K562 (cell line): ENCODE results near the gene NFKBIA. TPM values are rescaled to one million over a fixed set of nuclear protein-coding genes. Genes with fewer than 3 reads are reported as not detected.
A peak's percentile ranks its signal among the peaks of the same experiment; 100 is the strongest.

Experiments
- ATAC-seq: fragments of 200-7000 bp; cut with Tn5 transposase; 3 replicates; pipeline ENCODE4 v1.9.1; 2020; ENCODE audit warnings: moderate library complexity
- BruUV-seq: library from RNA; stranded (reverse); fragments of 400-500 nt; replicated peaks from 2 replicates; lab custom pipeline; 2021; lab: Mats Ljungman, UMichigan
- CTCF ChIA-PET: fragments of 300-600 bp; formaldehyde crosslinking; extraction: SDS; loops from one replicate; lab custom pipeline; 2021; ENCODE audit warnings: low intra/inter-chr PET ratio; lab: Yijun Ruan, JAX
- POLR2A ChIA-PET: fragments of 300-600, 350-650 bp; sonication (Branson Sonifier 250); formaldehyde crosslinking; extraction: SDS; loops from one replicate; lab custom pipeline; 2021; ENCODE audit warnings: antibody characterized with exemption, inconsistent platforms; lab: Yijun Ruan, JAX
- DNase-seq, 4 experiments: peaks; one replicate each; pipeline versions ENCODE4 v3.0.0 to v3.0.0-alpha.2; 2011 to 2018; ENCODE audit warnings: low spot score in 3 of 4, mixed read lengths in 3 of 4; ENCODE audit errors: extremely low read depth in 1 of 4
- FAIRE-seq: peaks from 2 replicates; lab custom pipeline; 2011; peaks lifted over from hg19 to GRCh38; lab: Jason Lieb, UNC
- H2AFZ ChIP-seq: 2 replicates; pipeline ENCODE4 v1.6.0; 2011; ENCODE audit warnings: low read depth, low read length, control low read depth, inconsistent platforms
- H3K27ac ChIP-seq: fragments of 200-600 bp; 3 replicates; pipeline ENCODE4 v1.8.0; 2011; ENCODE audit warnings: low read depth, mild to moderate bottlenecking, control low read depth, inconsistent platforms, low read length, moderate library complexity, mixed read lengths; ENCODE audit errors: extremely low read depth
- H3K27me3 ChIP-seq, 2 experiments: fragments of 300-600 bp in 1 of 2; 2 replicates in 1 of 2; 3 replicates in 1 of 2; pipeline versions ENCODE4 v1.6.0 to v1.8.0; 2011; ENCODE audit warnings: inconsistent platforms in 2 of 2, low read length in 2 of 2, mild to moderate bottlenecking in 1 of 2, mixed read lengths in 1 of 2, moderate library complexity in 1 of 2; ENCODE audit not compliant: control insufficient read depth in 2 of 2, insufficient read depth in 2 of 2
- H3K36me3 ChIP-seq: fragments of 300-600 bp; 3 replicates; pipeline ENCODE4 v1.8.0; 2011; ENCODE audit warnings: mild to moderate bottlenecking, low read length, inconsistent platforms; ENCODE audit not compliant: control insufficient read depth, insufficient read depth
- H3K4me1 ChIP-seq, 2 experiments: fragments of 200-600 bp in 1 of 2; replicated peaks in 1 of 2; 2 replicates in 1 of 2; 3 replicates in 1 of 2; pipeline versions ENCODE4 v1.5.1 to v1.8.0; 2011; ENCODE audit warnings: inconsistent platforms in 2 of 2, low read length in 2 of 2, mild to moderate bottlenecking in 1 of 2, mixed read lengths in 1 of 2, moderate library complexity in 1 of 2; ENCODE audit not compliant: control insufficient read depth in 2 of 2, insufficient read depth in 2 of 2
- H3K4me2 ChIP-seq: 2 replicates; pipeline ENCODE4 v1.6.1; 2011; ENCODE audit warnings: low read length, control low read depth, inconsistent platforms, mixed read lengths; ENCODE audit not compliant: insufficient read depth
- H3K4me3 ChIP-seq: fragments of 200-600 bp; sonication (generic), shearing (Covaris generic); 2 replicates; pipeline ENCODE4 v1.5.1; 2016; ENCODE audit warnings: control low read depth, inconsistent platforms
- H3K79me2 ChIP-seq: fragments of 200-600 bp; 3 replicates; pipeline ENCODE4 v1.8.0; 2011; ENCODE audit warnings: low read length, inconsistent platforms; ENCODE audit not compliant: control insufficient read depth, insufficient read depth
- H3K9ac ChIP-seq, 2 experiments: 2 replicates each; pipeline versions ENCODE4 v1.6.0 to v1.6.1; 2011; ENCODE audit warnings: low read depth in 2 of 2, low read length in 2 of 2, control low read depth in 1 of 2, inconsistent platforms in 1 of 2, mild to moderate bottlenecking in 1 of 2, mixed read lengths in 1 of 2; ENCODE audit not compliant: insufficient read depth in 1 of 2
- H3K9me1 ChIP-seq: one replicate; pipeline ENCODE4 v1.6.0; 2011; ENCODE audit warnings: inconsistent platforms, mild to moderate bottlenecking, low read length, moderate library complexity; ENCODE audit not compliant: control insufficient read depth, insufficient read depth
- H3K9me3 ChIP-seq: replicated peaks from 2 replicates; pipeline ENCODE4 v1.5.1; 2011; ENCODE audit warnings: low read depth, low read length, inconsistent platforms; ENCODE audit not compliant: control insufficient read depth, insufficient read depth
- H4K20me1 ChIP-seq: replicated peaks from 2 replicates; pipeline ENCODE4 v1.6.1; 2011; ENCODE audit warnings: low read length, inconsistent platforms, mixed read lengths; ENCODE audit not compliant: control insufficient read depth, insufficient read depth
- ESRRA ChIP-seq: fragments of 450-650 bp; IDR thresholded peaks from 2 replicates; pipeline ENCODE4 v1.6.1; 2014; ENCODE audit warnings: low read depth, mild to moderate bottlenecking, moderate library complexity, borderline replicate concordance
- VEZF1 ChIP-seq: fragments of 200-800 bp; sonication (Bioruptor generic); IDR thresholded peaks from 2 replicates; pipeline ENCODE4 v1.6.1; 2017; ENCODE audit warnings: missing genetic modification characterization, missing compliant biosample characterization
- ZNF668 ChIP-seq: fragments of 250-450 bp; sonication (Bioruptor Pico); IDR thresholded peaks from 2 replicates; pipeline ENCODE4 v1.8.0; 2022; ENCODE audit warnings: mild to moderate bottlenecking, inconsistent platforms
- WGBS: fragments of 100-300 bp; shearing (Covaris generic); methylation state at CpG from one replicate; pipeline ENCODE4 v1.1.6; 2016; ENCODE audit warnings: low coverage, mixed read lengths; ENCODE audit not compliant: insufficient coverage; ENCODE audit errors: missing lambda C conversion rate; 5-methylcytosine and 5-hydroxymethylcytosine counted together
- in situ Hi-C: fragments of 300-500 bp; cut with MboI; formaldehyde crosslinking; loops from 4 replicates; pipeline ENCODE4 v1.15.0; 2018; ENCODE audit warnings: inconsistent platforms, mixed read lengths
- intact Hi-C: fragments of 100-400 bp; cut with micrococcal nuclease; formaldehyde crosslinking; loops from 2 replicates; pipeline ENCODE4 v1.14.2; 2022
- polyA plus RNA-seq, 8 experiments: library from polyadenylated mRNA; depleted of rRNA in 4 of 8; stranded (reverse) in 5 of 8; unstranded in 3 of 8; fragments of >200 nt; fragmentation: Nextera tagmentation in 2 of 8; fragmentation: Illumina TruSeq in 1 of 8; extraction: Ambion mirVana in 2 of 8; extraction: Trizol in 1 of 8; gene quantifications; 2 replicates each; pipeline versions ENCODE4 v1.2.1 to v1.2.3, GENCODE V29; 2011 to 2014; ENCODE audit warnings: inconsistent platforms in 1 of 8, missing spikeins in 1 of 8
- total RNA-seq, 7 experiments: library from RNA; depleted of rRNA in 6 of 7; stranded (reverse); fragments of >200 nt in 6 of 7; fragmentation: Illumina TruSeq in 2 of 7; extraction: Trizol in 2 of 7; gene quantifications; 2 replicates each; pipeline versions ENCODE4 v1.2.1 to v1.2.3, GENCODE V29; 2011 to 2021; ENCODE audit warnings: low replicate concordance in 1 of 7

The NFKBIA gene
- total and polyA plus RNA-seq, 9 of the 15 experiments (the other 6 are each of a cell fraction or from before 2014, with no cell fraction given): 6.9 to 31.8 (median 18.2) TPM

- Histone ChIP-seq H3K27ac (no peak overlapping the region), H3K36me3 (no peaks in the 10 kb centered on the region), H3K9me3 (no peaks in the 10 kb centered on the region), H3K4me1 (peaks cover 0 to 4% of the 10 kb centered on the region in 2 experiments; a peak in 3 of 5 replicates), H3K27me3 (no peaks in the 10 kb centered on the region), H3K9ac (no peak overlapping the region), H3K79me2 (no peaks in the 10 kb centered on the region), H4K20me1 (no peaks in the 10 kb centered on the region), H3K4me3 (no peak overlapping the region), H2AFZ (no peak overlapping the region), H3K9me1 (no peaks in the 10 kb centered on the region), H3K4me2 (no peak overlapping the region)
- intact Hi-C loops: loop anchor here (5.0 to 10.0 kb wide), 2 partner anchors 193 to 395 kb away; no protein-coding TSS in a partner anchor
- no peak for FAIRE-seq
- ChIA-PET CTCF (no interaction called here), POLR2A (interaction anchor here (0.6 kb wide), 1 partner anchor 803 kb away, joined by 3 read pairs; no protein-coding TSS in a partner anchor)
- peak in 1 of 4 experiments; percentile 24 for DNase-seq
- in situ Hi-C loops: loop anchor here (25.0 kb wide), 1 partner anchor 1083 kb away; no protein-coding TSS in a partner anchor
- TF ChIP-seq ZNF668 (CRISPR knock-in tag) (no peak), VEZF1 (peak; percentile 25; the same call in 1 of the 2 replicates), ESRRA (peak; percentile 47; the same call in 1 of the 2 replicates)
- no TSS peak for BruUV-seq
- no peak for ATAC-seq
- WGBS: 23% methylated on average over 7 of the region's 7 CpGs
Observed at GRCh38 chr14:35420036-35420811, 15.7 kb upstream of the NFKBIA start.
